ENCODE measurements around the gene EMILIN2. TPM values are rescaled to one million over a fixed set of nuclear protein-coding genes. Genes with fewer than 3 reads are reported as not detected.

The EMILIN2 gene
- total and polyA plus RNA-seq, 2 donors (not counting 3 experiments of a cell fraction or from before 2014, with no cell fraction given), result 9.4 to 13.4 TPM

GRCh38 chr18:2824865-2825264 lies 21.9 kb upstream of the EMILIN2 start:
- FAIRE-seq (no peak), DNase-seq (ENCODE audit: low read depth, low spot score) (no peak)
- ChIA-PET CTCF (no interaction called here), POLR2A (no interaction called here)
- Histone ChIP-seq H3K27me3 (ENCODE audit: control insufficient read depth in 2 of 2, insufficient read depth in 2 of 2, low read length in 2 of 2) (no peaks in the 10 kb centered on the region), H3K27ac (ENCODE audit: insufficient read depth, low read depth, low read length) (no peak overlapping the region), H4K20me1 (replicated peaks; ENCODE audit: control insufficient read depth, extremely low read depth, insufficient read depth, low read length) (no peaks in the 10 kb centered on the region), H3K9me1 (replicated peaks; ENCODE audit: control insufficient read depth, extremely low read depth, insufficient read depth, low read length) (no peaks in the 10 kb centered on the region), H3K79me2 (ENCODE audit: control insufficient read depth, insufficient read depth, low read length) (no peaks in the 10 kb centered on the region), H2AFZ (ENCODE audit: low read depth, low read length) (no peak overlapping the region), H3K9ac (replicated peaks; ENCODE audit: extremely low read depth, insufficient read depth, low read length) (no peak overlapping the region), H3K9me3 (replicated peaks; ENCODE audit: control insufficient read depth, insufficient read depth, low read length) (no peaks in the 10 kb centered on the region), H3K4me1 (ENCODE audit: control insufficient read depth, extremely low read depth, insufficient read depth, low read length) (no peaks in the 10 kb centered on the region), H3K4me3 (replicated peaks in 1 of 3; ENCODE audit: insufficient read depth in 1 of 3, low read depth in 1 of 3, low read length in 3 of 3) (no peak overlapping the region), H3K4me2 (ENCODE audit: insufficient read depth, low read length) (no peak overlapping the region), H3K36me3 (ENCODE audit: control insufficient read depth in 2 of 2, extremely low read depth in 1 of 2, insufficient read depth in 2 of 2, low read length in 2 of 2) (no peaks in the 10 kb centered on the region)
- intact Hi-C loops (cut with micrococcal nuclease) (no loop called here), dilution Hi-C loops (cut with MboI; ENCODE audit: extremely low pct_ligation_motif_present, low sequenced_read_pairs) (no loop called here)
- no TSS peak for BruUV-seq (replicated peaks)
- no peak for TF ChIP-seq POLR2AphosphoS5 (IDR thresholded peaks at IDR 0.05; ENCODE audit: insufficient read depth, low read depth, low read length)
- TF ChIP-seq EZH2 (IDR thresholded peaks at IDR 0.05; ENCODE audit: borderline replicate concordance, low read depth, low read length, severe bottlenecking), result no peak
- no peak for TF ChIP-seq CTCF (IDR thresholded peaks at IDR 0.05; ENCODE audit: extremely low read depth in 1 of 2, insufficient read depth in 1 of 2, low read depth in 1 of 2, low read length in 2 of 2)
- TF ChIP-seq POLR2A (IDR thresholded peaks at IDR 0.05; ENCODE audit: low read depth, low read length), result no peak
- TF ChIP-seq MAX (IDR thresholded peaks at IDR 0.05; ENCODE audit: insufficient read depth, insufficient read length), result no peak
- TF ChIP-seq JUN (IDR thresholded peaks at IDR 0.05; ENCODE audit: borderline replicate concordance, insufficient read depth, insufficient read length, low read depth), result no peak
- no peak for TF ChIP-seq MYC (IDR thresholded peaks at IDR 0.05; ENCODE audit: low read depth, low read length)
- TF ChIP-seq FOS (IDR thresholded peaks at IDR 0.05; ENCODE audit: borderline replicate concordance, insufficient read depth, low read length), result no peak
- TF ChIP-seq GATA2 (IDR thresholded peaks at IDR 0.05; ENCODE audit: insufficient read depth, insufficient read length, low read depth, low read length), result no peak
